HCT116 (cell line): ENCODE data around the gene OTUD7B. TPM values are rescaled to one million over a fixed set of nuclear protein-coding genes. Genes with fewer than 3 reads are reported as not detected.

Experiments
- ATAC-seq: fragments of 200-7000 bp; cut with Tn5 transposase; 2 replicates; pipeline ENCODE4 v1.9.1; 2020; ENCODE audit warnings: mild to moderate bottlenecking, moderate library complexity
- BruUV-seq: library from RNA; stranded (reverse); fragments of 400-500 nt; replicated peaks from 2 replicates; lab custom pipeline; 2021; lab: Mats Ljungman, UMichigan
- CTCF ChIA-PET: fragments of 300-600 bp; sonication (Branson Sonifier 250); formaldehyde crosslinking; loops from one replicate; lab custom pipeline; 2021; ENCODE audit warnings: antibody characterized with exemption; lab: Charles Lee
- POLR2A ChIA-PET: fragments of 300-600, 350-600 bp; sonication (Branson Sonifier 250); formaldehyde crosslinking; loops from one replicate; lab custom pipeline; 2021; ENCODE audit warnings: antibody characterized with exemption; lab: Charles Lee
- RAD21 ChIA-PET, 2 experiments: fragments of 300-600 bp; sonication (Branson Sonifier 250); formaldehyde crosslinking; loops; one replicate each; lab custom pipeline; 2023; ENCODE audit warnings: low total read pairs in 2 of 2; ENCODE audit not compliant: uncharacterized antibody in 2 of 2, unreplicated experiment in 2 of 2, low non-redundant PET in 1 of 2; lab: Charles Lee
- DNase-seq: peaks from one replicate; pipeline ENCODE4 v3.0.0-alpha.2; 2010; ENCODE audit warnings: low read depth, low spot score
- H2AFZ ChIP-seq: fragments of 200-600 bp; shearing (Covaris generic), sonication (generic); 2 replicates; pipeline ENCODE4 v1.6.1; 2017; ENCODE audit warnings: low read depth, mixed run types, mixed read lengths, antibody characterized with exemption, low read length; ENCODE audit not compliant: poor library complexity, severe bottlenecking
- H3K27ac ChIP-seq: 2 replicates; pipeline ENCODE4 v1.5.1; 2012; ENCODE audit warnings: low read depth, low read length
- H3K27me3 ChIP-seq: fragments of 200-600 bp; sonication (generic); 2 replicates; pipeline ENCODE4 v1.6.1; 2016; ENCODE audit warnings: mixed run types, low read length, mixed read lengths; ENCODE audit not compliant: insufficient read depth
- H3K36me3 ChIP-seq, 2 experiments: fragments of 200-500 bp in 1 of 2; fragments of 200-600 bp in 1 of 2; sonication (Bioruptor generic) in 1 of 2; sonication (generic) in 1 of 2; 2 replicates each; pipeline versions ENCODE4 v1.5.1 to v1.6.1; 2014 to 2016; ENCODE audit warnings: low read length in 2 of 2, inconsistent platforms in 1 of 2, mixed read lengths in 1 of 2, mixed run types in 1 of 2; ENCODE audit not compliant: insufficient read depth in 2 of 2, control insufficient read depth in 1 of 2
- H3K4me1 ChIP-seq, 2 experiments: fragments of 200-600 bp in 1 of 2; sonication (generic) in 1 of 2; 2 replicates each; pipeline versions ENCODE4 v1.5.1 to v1.6.1; 2012 to 2017; ENCODE audit warnings: low read length in 2 of 2, inconsistent platforms in 1 of 2, mild to moderate bottlenecking in 1 of 2, mixed read lengths in 1 of 2, mixed run types in 1 of 2, moderate library complexity in 1 of 2; ENCODE audit not compliant: insufficient read depth in 2 of 2, control insufficient read depth in 1 of 2
- H3K4me2 ChIP-seq: fragments of 200-600 bp; sonication (generic); 2 replicates; pipeline ENCODE4 v1.6.1; 2017; ENCODE audit warnings: mixed run types, low read length, mixed read lengths
- H3K4me3 ChIP-seq, 2 experiments: fragments of 200-600 bp in 1 of 2; sonication (generic) in 1 of 2; replicated peaks in 1 of 2; 2 replicates each; pipeline ENCODE4 v1.5.1; 2011 to 2016; ENCODE audit warnings: low read length in 2 of 2, control low read depth in 1 of 2, low read depth in 1 of 2, mild to moderate bottlenecking in 1 of 2, mixed read lengths in 1 of 2, mixed run types in 1 of 2
- H3K79me2 ChIP-seq: fragments of 200-600 bp; sonication (generic); 2 replicates; pipeline ENCODE4 v1.6.1; 2017; ENCODE audit warnings: mild to moderate bottlenecking, mixed run types, low read length, moderate library complexity, mixed read lengths; ENCODE audit not compliant: insufficient read depth
- H3K9ac ChIP-seq: fragments of 200-600 bp; sonication (generic); 2 replicates; pipeline ENCODE4 v1.6.1; 2016; ENCODE audit warnings: low read length, mixed read lengths
- H3K9me2 ChIP-seq: fragments of 200-600 bp; sonication (generic), shearing (Covaris generic); 2 replicates; pipeline ENCODE4 v1.6.1; 2017; ENCODE audit warnings: mixed run types, mild to moderate bottlenecking, moderate library complexity; ENCODE audit not compliant: insufficient read depth
- H3K9me3 ChIP-seq, 2 experiments: fragments of 200-500 bp in 1 of 2; fragments of 200-600 bp in 1 of 2; sonication (Bioruptor generic) in 1 of 2; sonication (generic) in 1 of 2; 2 replicates each; pipeline ENCODE4 v1.6.1; 2014 to 2017; ENCODE audit warnings: low read length in 2 of 2, mixed read lengths in 2 of 2, inconsistent platforms in 1 of 2, low read depth in 1 of 2, mild to moderate bottlenecking in 1 of 2, mixed run types in 1 of 2, moderate library complexity in 1 of 2; ENCODE audit not compliant: control insufficient read depth in 1 of 2, insufficient read depth in 1 of 2
- H4K20me1 ChIP-seq: fragments of 200-600 bp; sonication (generic), shearing (Covaris generic); 2 replicates; pipeline ENCODE4 v1.6.1; 2017; ENCODE audit warnings: mixed run types, mild to moderate bottlenecking, moderate library complexity; ENCODE audit not compliant: insufficient read depth
- ATF3 ChIP-seq: IDR thresholded peaks from 2 replicates; pipeline ENCODE4 v1.6.1; 2012
- CBX3 ChIP-seq: IDR thresholded peaks from 2 replicates; pipeline ENCODE4 v1.6.1; 2012; ENCODE audit warnings: low read depth
- CEBPB ChIP-seq: IDR thresholded peaks from 2 replicates; pipeline ENCODE4 v1.6.1; 2012; ENCODE audit warnings: low read depth
- EGR1 ChIP-seq: IDR thresholded peaks from 2 replicates; pipeline ENCODE4 v1.6.1; 2012; ENCODE audit warnings: low read depth
- ELF1 ChIP-seq: IDR thresholded peaks from 2 replicates; pipeline ENCODE4 v1.6.1; 2012; ENCODE audit warnings: low read depth, borderline replicate concordance
- EZH2 ChIP-seq: fragments of 200-600 bp; sonication (generic); IDR thresholded peaks from 2 replicates; pipeline ENCODE4 v1.6.1; 2017; ENCODE audit warnings: antibody characterized with exemption, mixed run types
- FOSL1 ChIP-seq: IDR thresholded peaks from 2 replicates; pipeline ENCODE4 v1.6.1; 2012; ENCODE audit warnings: low read depth
- JUND ChIP-seq: IDR thresholded peaks from 2 replicates; pipeline ENCODE4 v1.6.1; 2012
- MAX ChIP-seq: IDR thresholded peaks from 2 replicates; pipeline ENCODE4 v1.6.1; 2012
- POLR2A ChIP-seq: IDR thresholded peaks from 2 replicates; pipeline ENCODE4 v1.7.0; 2011; ENCODE audit warnings: borderline replicate concordance; ENCODE audit not compliant: insufficient read depth, insufficient read length; ENCODE audit errors: extremely low read depth
- POLR2AphosphoS5 ChIP-seq: IDR thresholded peaks from 2 replicates; pipeline ENCODE4 v1.6.1; 2011; ENCODE audit warnings: mild to moderate bottlenecking, low read depth, low read length, moderate library complexity
- RAD21 ChIP-seq: IDR thresholded peaks from 2 replicates; pipeline ENCODE4 v1.6.1; 2012; ENCODE audit warnings: low read depth, mild to moderate bottlenecking
- REST ChIP-seq: IDR thresholded peaks from 2 replicates; pipeline ENCODE4 v1.6.1; 2012; ENCODE audit warnings: low read depth
- SIN3A ChIP-seq: IDR thresholded peaks from 2 replicates; pipeline ENCODE4 v1.6.1; 2012; ENCODE audit warnings: low read depth
- SP1 ChIP-seq: IDR thresholded peaks from 2 replicates; pipeline ENCODE4 v1.6.1; 2012; ENCODE audit warnings: low read depth
- YY1 ChIP-seq: IDR thresholded peaks from 2 replicates; pipeline ENCODE4 v1.6.1; 2011; ENCODE audit warnings: low read length, low read depth, moderate library complexity, mild to moderate bottlenecking; ENCODE audit not compliant: insufficient replicate concordance; ENCODE audit errors: extremely low read depth
- ZBTB33 ChIP-seq: IDR thresholded peaks from 2 replicates; pipeline ENCODE4 v1.6.1; 2011; ENCODE audit warnings: mild to moderate bottlenecking, low read length, moderate library complexity; ENCODE audit not compliant: insufficient replicate concordance; ENCODE audit errors: extremely low read depth
- ZFX ChIP-seq: fragments of 450-650 bp; IDR thresholded peaks from 2 replicates; pipeline ENCODE4 v1.6.1; 2017
- intact Hi-C: fragments of 100-400 bp; cut with micrococcal nuclease; formaldehyde crosslinking; loops from 2 replicates; pipeline ENCODE4 v1.10.0; 2022
- total RNA-seq: library from RNA; stranded (reverse); gene quantifications from one replicate; pipeline ENCODE4 v1.2.1, GENCODE V29; 2021; ENCODE audit not compliant: unreplicated experiment

The OTUD7B gene
- total RNA-seq, 1 experiment from 2014 or later, result 23.7 TPM

GRCh38 chr1:149967041-149967440 is 43.5 kb downstream of the OTUD7B start:
- no peaks in the 10 kb centered on the region for H3K9me3 ChIP-seq
- no peak overlapping the region for H2AFZ ChIP-seq
- no peaks in the 10 kb centered on the region for H3K79me2 ChIP-seq
- H3K9me2 ChIP-seq, result no peaks in the 10 kb centered on the region
- RAD21 ChIA-PET, result no interaction called here
- ATAC-seq (no peak), DNase-seq (no peak)
- no peak overlapping the region for H3K4me2 ChIP-seq
- no peaks in the 10 kb centered on the region for H4K20me1 ChIP-seq
- H3K27ac ChIP-seq, result no peak overlapping the region
- POLR2A ChIA-PET, result no interaction called here
- no peaks in the 10 kb centered on the region for H3K4me1 ChIP-seq
- BruUV-seq, result no TSS peak
- no peak overlapping the region for H3K9ac ChIP-seq
- no peaks in the 10 kb centered on the region for H3K27me3 ChIP-seq
- CTCF ChIA-PET, result no interaction called here
- intact Hi-C loops, result no loop called here
- no peak for TF ChIP-seq SP1
- no peak for TF ChIP-seq ATF3
- no peak for TF ChIP-seq ELF1
- TF ChIP-seq FOSL1, result no peak
- no peak for TF ChIP-seq ZBTB33
- TF ChIP-seq SIN3A, result no peak
- no peak for TF ChIP-seq JUND
- no peak for TF ChIP-seq CEBPB
- no peak for TF ChIP-seq RAD21
- TF ChIP-seq MAX, result no peak
- no peak for TF ChIP-seq EZH2
- no peak for TF ChIP-seq YY1
- TF ChIP-seq POLR2A, result no peak
- TF ChIP-seq REST, result no peak
- no peak for TF ChIP-seq CBX3
- TF ChIP-seq EGR1, result no peak
- TF ChIP-seq ZFX, result no peak
- TF ChIP-seq POLR2AphosphoS5, result no peak
- H3K4me3 ChIP-seq, result no peak overlapping the region
- peaks cover 34 to 36% of the 10 kb centered on the region in 2 experiments; a peak in 3 of 4 replicates for H3K36me3 ChIP-seq
